Subcutaneous abdominal adipose tissue (tissue), 5 donors: ENCODE data around the gene VTI1A.

Experiments
- H3K27ac ChIP-seq: one replicate; pipeline ENCODE4 v1.7.0; 2013; ENCODE audit warnings: low read depth, mild to moderate bottlenecking, inconsistent platforms, low read length, moderate library complexity
- H3K27me3 ChIP-seq, 5 donors: one replicate each; pipeline ENCODE4 v1.7.0; 2013; ENCODE audit warnings: low read length in 5 of 5, inconsistent platforms in 1 of 5; ENCODE audit not compliant: control insufficient read depth in 5 of 5, insufficient read depth in 4 of 5
- H3K36me3 ChIP-seq, 5 donors: one replicate each; pipeline ENCODE4 v1.7.0; 2013; ENCODE audit warnings: low read length in 5 of 5; ENCODE audit not compliant: control insufficient read depth in 5 of 5, insufficient read depth in 5 of 5
- H3K4me1 ChIP-seq, 5 donors: one replicate each; pipeline ENCODE4 v1.7.0; 2013; ENCODE audit warnings: low read length in 5 of 5, mild to moderate bottlenecking in 3 of 5, moderate library complexity in 1 of 5; ENCODE audit not compliant: control insufficient read depth in 5 of 5, insufficient read depth in 5 of 5
- H3K4me3 ChIP-seq, 5 donors: one replicate each; pipeline ENCODE4 v1.7.0; 2013; ENCODE audit warnings: low read length in 5 of 5, low read depth in 1 of 5
- H3K9ac ChIP-seq, 5 donors: one replicate each; pipeline ENCODE4 v1.7.0; 2013; ENCODE audit warnings: low read length in 5 of 5, mild to moderate bottlenecking in 4 of 5, moderate library complexity in 3 of 5
- H3K9me3 ChIP-seq, 5 donors: one replicate each; pipeline ENCODE4 v1.7.0; 2013; ENCODE audit warnings: low read length in 5 of 5; ENCODE audit not compliant: control insufficient read depth in 5 of 5
- donor health status: healthy.
- donor health status: healthy.
- donor health status: healthy.
- donor health status: healthy.
- donor health status: healthy.

Gene VTI1A

DNA sequence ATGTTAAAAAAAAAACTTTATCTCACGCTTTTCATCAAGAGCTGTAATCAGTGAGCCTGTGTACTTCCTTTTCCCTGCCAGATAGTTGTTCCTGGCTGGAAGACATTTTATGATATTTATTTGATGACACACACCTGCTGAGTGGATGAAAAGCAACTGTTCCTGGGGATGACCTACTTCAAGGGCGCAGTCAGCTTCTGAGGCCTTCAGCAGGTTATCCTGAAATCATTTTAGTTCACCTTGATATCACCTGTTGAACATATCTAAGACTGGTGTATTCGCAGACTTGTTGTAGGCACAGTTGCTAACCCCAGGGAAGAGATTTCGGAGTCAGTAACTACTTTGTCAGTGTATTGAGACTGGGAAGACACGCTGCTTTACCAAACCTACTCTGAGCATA, 268.6 kb downstream of the VTI1A start:
- H3K4me3 ChIP-seq, result no peak overlapping the region
- no peaks in the 10 kb centered on the region for H3K9me3 ChIP-seq

GRCh38 chr10:112716076-112716475, 269.1 kb downstream of the VTI1A start:
- H3K9ac ChIP-seq, result no peak overlapping the region
- H3K36me3 ChIP-seq, result peaks cover 0 to 3% (median 0%) of the 10 kb centered on the region in 5 donors
- no peaks in the 10 kb centered on the region for H3K9me3 ChIP-seq
- peaks cover 0 to 7% (median 0%) of the 10 kb centered on the region in 5 donors for H3K4me1 ChIP-seq
- H3K27me3 ChIP-seq, result no peaks in the 10 kb centered on the region
- H3K27ac ChIP-seq, result no peak overlapping the region
- no peak overlapping the region for H3K4me3 ChIP-seq

More for the DNA sequence above, 268.6 kb downstream of the VTI1A start:
- H3K36me3 ChIP-seq, result peaks cover 0 to 3% (median 0%) of the 10 kb centered on the region in 5 donors
- no peak overlapping the region for H3K9ac ChIP-seq
- H3K27me3 ChIP-seq, result no peaks in the 10 kb centered on the region
- peaks cover 0 to 7% (median 0%) of the 10 kb centered on the region in 5 donors for H3K4me1 ChIP-seq
- H3K27ac ChIP-seq, result no peak overlapping the region

- no peaks in the 10 kb centered on the region for H3K27me3 ChIP-seq
- no peak overlapping the region for H3K4me3 ChIP-seq
- no peak overlapping the region for H3K9ac ChIP-seq
- H3K36me3 ChIP-seq, result peaks cover 0 to 3% (median 0%) of the 10 kb centered on the region in 5 donors
- H3K9me3 ChIP-seq, result no peaks in the 10 kb centered on the region
- H3K4me1 ChIP-seq, result peaks cover 0 to 7% (median 0%) of the 10 kb centered on the region in 5 donors
- no peak overlapping the region for H3K27ac ChIP-seq
Observed at GRCh38 chr10:112716924-112717413, 270.0 kb downstream of the VTI1A start.

GRCh38 chr10:112720178-112720577, 273.2 kb downstream of the VTI1A start:
- Histone ChIP-seq H3K27me3 (no peaks in the 10 kb centered on the region), H3K9me3 (no peaks in the 10 kb centered on the region), H3K4me3 (no peak overlapping the region), H3K9ac (no peak overlapping the region), H3K27ac (no peak overlapping the region), H3K4me1 (peaks cover 1 to 11% (median 6%) of the 10 kb centered on the region in 5 donors), H3K36me3 (peaks cover 0 to 3% (median 0%) of the 10 kb centered on the region in 5 donors)

DNA sequence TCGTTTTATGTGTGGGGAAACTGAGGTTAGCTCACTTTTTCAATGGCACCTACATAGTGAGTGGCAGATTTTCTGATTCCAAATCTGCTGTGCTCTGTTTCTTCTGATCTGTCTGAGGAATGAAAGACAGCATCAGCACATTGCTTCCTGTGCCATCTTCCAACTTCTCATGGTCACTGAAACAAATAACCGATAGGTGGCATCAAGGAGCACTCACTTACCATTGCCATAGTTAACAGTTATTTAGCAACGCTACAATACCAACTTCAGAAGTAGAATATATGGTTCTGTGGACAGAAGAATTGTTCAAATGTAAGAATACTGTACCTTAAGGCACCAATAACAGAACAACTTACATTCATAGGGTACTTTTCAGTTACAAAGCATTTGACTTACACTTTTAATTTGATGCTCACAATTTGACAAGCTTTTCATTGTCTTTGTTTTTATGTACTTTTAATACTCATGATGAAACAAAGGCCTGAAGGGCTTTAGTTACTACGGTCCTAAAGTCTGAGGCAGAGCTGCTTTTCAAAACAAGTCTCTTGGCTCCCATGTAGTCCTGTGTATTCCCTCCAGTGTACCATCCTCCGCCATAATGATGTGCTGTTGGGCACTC, 274.2 kb downstream of the VTI1A start:
- H3K27ac ChIP-seq, result no peak overlapping the region
- H3K4me3 ChIP-seq, result no peak overlapping the region
- peaks cover 1 to 11% (median 6%) of the 10 kb centered on the region in 5 donors for H3K4me1 ChIP-seq
- no peaks in the 10 kb centered on the region for H3K36me3 ChIP-seq
- H3K27me3 ChIP-seq, result no peaks in the 10 kb centered on the region
- no peaks in the 10 kb centered on the region for H3K9me3 ChIP-seq
- H3K9ac ChIP-seq, result no peak overlapping the region

DNA sequence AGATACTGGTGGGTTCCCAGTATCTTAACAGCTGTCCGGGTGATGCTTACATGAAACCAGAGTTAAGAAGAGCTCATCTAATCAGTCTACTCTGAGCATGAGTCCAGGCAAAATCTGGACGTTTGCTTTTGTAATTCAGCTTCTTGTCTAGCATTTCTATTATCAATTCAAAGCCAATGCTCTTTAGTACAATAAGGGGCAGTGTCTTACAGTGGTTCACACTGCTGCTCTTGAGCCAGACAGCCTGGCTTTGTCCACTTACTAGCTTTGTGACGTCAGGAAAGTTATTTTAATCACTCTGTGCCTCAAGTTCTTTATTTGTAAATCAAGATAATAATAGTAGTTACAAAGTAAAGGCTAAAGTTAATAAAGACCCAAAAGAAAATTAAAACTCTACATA, 275.7 kb downstream of the VTI1A start:
- H3K36me3 ChIP-seq, result no peaks in the 10 kb centered on the region
- H3K27me3 ChIP-seq, result no peaks in the 10 kb centered on the region
- no peaks in the 10 kb centered on the region for H3K9me3 ChIP-seq
- H3K27ac ChIP-seq, result no peak overlapping the region
- H3K4me1 ChIP-seq, result peaks cover 1 to 6% (median 5%) of the 10 kb centered on the region in 5 donors
- no peak overlapping the region for H3K9ac ChIP-seq
- H3K4me3 ChIP-seq, result no peak overlapping the region

DNA sequence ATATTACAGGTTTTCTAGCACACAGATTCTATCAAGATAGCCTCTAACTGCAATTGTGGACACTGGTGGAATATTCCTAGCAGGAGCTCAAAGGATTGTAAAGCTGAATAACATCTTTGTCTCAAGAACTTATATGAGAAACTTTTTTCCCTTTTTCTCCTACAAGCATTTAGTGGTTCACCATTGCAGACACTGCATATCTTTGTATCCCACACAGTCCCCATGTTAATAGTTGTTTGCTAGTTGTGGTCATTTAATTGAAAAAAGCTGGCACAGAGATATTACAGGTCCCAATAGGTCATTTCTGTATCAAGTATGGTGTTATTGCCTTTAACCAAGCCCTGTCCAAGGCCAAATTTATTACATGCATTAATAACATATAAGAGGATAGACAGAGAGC, 276.9 kb downstream of the VTI1A start:
- no peaks in the 10 kb centered on the region for H3K9me3 ChIP-seq
- no peak overlapping the region for H3K27ac ChIP-seq

DNA sequence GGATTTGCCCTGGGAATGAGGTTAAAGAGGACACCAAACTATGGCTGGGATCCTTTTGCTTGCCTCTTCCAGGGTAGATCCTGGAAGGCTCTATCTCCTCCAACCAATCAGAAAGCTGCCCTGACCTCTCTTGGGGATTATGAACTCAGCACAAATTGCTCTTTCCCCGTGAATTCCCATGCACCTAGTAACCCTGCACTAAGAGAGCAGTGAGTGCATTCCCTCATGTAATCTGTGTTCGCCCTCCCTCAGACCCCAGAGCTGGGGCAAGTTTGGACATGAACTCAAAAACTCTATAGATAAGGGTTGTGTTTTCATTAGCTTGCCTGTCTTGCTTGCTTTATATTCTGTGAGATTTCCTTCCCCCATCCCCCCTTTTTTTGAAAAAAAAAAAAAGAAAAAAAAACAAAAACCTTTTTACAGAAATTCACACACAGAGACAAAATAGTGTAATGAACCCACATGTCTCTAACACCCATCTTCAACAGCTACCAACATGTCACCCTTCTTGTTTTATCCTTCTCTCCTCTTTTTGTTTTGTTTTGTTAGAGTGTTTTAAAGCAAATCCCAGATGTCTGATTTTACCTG, 277.5 kb downstream of the VTI1A start:
- no peak overlapping the region for H3K9ac ChIP-seq
- H3K27ac ChIP-seq, result no peak overlapping the region
- H3K27me3 ChIP-seq, result no peaks in the 10 kb centered on the region
- no peaks in the 10 kb centered on the region for H3K9me3 ChIP-seq
- H3K4me3 ChIP-seq, result no peak overlapping the region
- no peaks in the 10 kb centered on the region for H3K36me3 ChIP-seq
- H3K4me1 ChIP-seq, result peaks cover 1 to 6% (median 5%) of the 10 kb centered on the region in 5 donors

More for the DNA sequence above, 276.9 kb downstream of the VTI1A start:
- H3K27me3 ChIP-seq, result no peaks in the 10 kb centered on the region
- H3K4me3 ChIP-seq, result no peak overlapping the region
- H3K4me1 ChIP-seq, result peaks cover 1 to 6% (median 5%) of the 10 kb centered on the region in 5 donors
- H3K36me3 ChIP-seq, result no peaks in the 10 kb centered on the region
- no peak overlapping the region for H3K9ac ChIP-seq

DNA sequence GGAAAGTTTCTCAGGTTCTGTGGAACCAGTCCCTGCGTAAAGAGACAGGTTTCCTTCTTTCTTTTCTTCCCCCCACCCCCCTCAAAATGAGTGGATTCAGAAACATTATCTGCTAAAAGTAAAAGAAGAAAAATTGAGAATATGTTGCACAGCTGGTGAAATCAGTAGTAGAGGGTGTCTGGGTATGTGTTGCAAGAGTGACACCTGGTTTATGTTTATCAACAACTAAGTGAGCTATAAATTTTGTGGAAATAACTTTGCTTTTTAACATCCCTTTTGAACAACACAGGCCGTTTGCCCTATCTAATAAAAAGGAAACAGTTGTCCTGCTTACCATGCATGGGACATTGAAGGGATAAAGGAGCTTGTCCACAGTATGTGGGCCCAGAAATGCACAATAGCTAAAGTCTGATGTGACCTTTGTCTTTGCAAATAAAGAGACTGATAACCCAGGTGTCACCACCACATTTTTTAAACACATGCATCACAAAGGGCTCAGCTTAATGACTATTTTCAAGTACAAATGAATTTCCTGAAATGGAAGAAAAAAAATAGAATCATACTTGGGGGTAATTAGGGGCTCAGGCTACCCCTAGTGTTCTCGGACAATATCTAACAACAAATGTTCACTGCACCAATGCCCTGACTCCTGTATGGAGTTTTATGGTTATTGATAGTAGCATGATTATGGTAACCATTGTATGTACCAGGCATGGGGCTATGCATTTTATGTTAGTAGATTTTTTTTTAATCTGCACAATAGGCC, 281.3 kb downstream of the VTI1A start:
- Histone ChIP-seq H3K4me3 (no peak overlapping the region), H3K36me3 (no peaks in the 10 kb centered on the region), H3K9ac (no peak overlapping the region), H3K9me3 (no peaks in the 10 kb centered on the region), H3K4me1 (peaks cover 5 to 18% (median 15%) of the 10 kb centered on the region in 5 donors), H3K27me3 (no peaks in the 10 kb centered on the region), H3K27ac (no peak overlapping the region)

DNA sequence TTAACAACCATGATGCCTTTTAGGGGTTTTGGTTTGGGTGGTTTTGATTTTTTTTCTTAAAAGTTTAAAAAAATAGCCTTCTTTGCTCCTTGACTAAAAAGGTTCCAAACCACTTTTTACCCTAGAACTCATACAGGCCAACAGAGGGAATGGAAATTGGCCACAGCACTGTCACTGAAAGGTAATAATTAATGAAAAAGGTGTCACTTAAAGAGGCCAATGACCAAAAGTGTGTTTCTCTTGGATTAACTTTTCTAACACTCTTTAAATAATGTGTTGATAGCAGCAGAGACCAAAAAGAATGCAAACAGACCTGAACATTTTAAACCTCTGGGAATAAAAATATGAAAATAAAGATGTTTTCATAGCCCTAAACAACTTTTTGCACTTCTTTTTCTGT, 282.0 kb downstream of the VTI1A start:
- Histone ChIP-seq H3K27ac (no peak overlapping the region), H3K36me3 (no peaks in the 10 kb centered on the region)

More for the DNA sequence above, 282.0 kb downstream of the VTI1A start:
- Histone ChIP-seq H3K9me3 (no peaks in the 10 kb centered on the region), H3K4me1 (peaks cover 5 to 17% (median 13%) of the 10 kb centered on the region in 5 donors), H3K9ac (no peak overlapping the region), H3K27me3 (no peaks in the 10 kb centered on the region), H3K4me3 (no peak overlapping the region)
